Pulmonary artery endothelial cell (primary cell): ENCODE data around the gene ALS2. TPM values are rescaled to one million over a fixed set of nuclear protein-coding genes. Genes with fewer than 3 reads are reported as not detected.

Source experiments
- DNase-seq: peaks from one replicate; pipeline ENCODE4 v3.0.0-alpha.2; 2011; ENCODE audit warnings: low read depth, low spot score
- total RNA-seq: library from RNA; depleted of rRNA; stranded (reverse); fragments of >200 nt; gene quantifications from 2 replicates; pipeline ENCODE4 v1.2.3, GENCODE V29; 2014

Gene ALS2
- total RNA-seq, 1 donor from 2014 or later = 36.1 TPM

DNA sequence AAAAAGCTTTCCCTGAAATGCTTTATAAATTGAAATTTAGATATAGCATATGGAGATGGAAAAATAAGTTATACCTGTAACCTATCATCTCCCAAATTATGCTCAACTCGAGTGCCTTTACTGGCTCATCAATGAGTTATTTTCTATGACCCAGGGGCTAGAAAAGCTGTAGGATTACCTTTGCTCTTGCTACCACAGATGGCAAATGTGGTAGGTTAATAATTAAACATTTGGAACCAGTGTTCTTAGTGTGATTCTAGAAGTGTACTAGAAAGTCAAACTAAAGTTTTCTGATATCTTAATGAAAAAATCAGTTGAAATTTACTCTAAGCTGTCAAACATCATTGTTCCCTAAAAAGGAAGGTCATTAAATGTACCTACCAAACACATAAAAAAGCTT, 22.5 kb downstream of the ALS2 start:
- no peak for DNase-seq

DNA sequence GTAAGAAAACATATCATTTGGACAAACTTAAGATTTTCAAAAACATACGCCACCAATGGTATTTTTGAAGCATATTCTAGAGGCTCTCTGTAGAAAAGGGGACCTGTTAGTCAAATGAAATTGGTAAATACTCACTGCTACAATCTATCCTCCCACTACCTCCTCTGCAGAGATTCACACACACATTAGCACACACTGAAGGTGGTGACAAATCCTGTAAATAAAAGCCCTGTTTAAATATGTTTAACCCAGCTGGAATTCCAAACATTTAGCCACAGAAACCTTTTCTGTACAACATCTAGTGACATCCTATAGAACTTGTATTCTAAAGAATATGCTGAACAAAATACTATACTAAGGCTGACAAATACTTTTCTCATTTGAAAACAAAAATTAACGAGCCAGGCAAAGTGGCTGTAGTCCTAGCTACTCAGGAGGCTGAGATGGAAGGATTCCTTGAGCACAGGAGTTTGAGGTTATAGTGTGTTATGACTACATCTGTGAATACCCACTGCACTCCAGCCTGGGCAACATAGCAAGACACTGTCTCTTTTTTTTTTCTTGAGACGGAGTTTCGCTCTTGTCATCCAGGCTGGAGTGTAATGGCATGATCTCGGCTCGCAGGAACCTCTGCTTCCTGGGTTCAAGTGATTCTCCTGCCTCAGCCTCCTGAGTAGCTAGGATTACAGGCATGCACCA, 25.9 kb downstream of the ALS2 start:
- DNase-seq = no peak

DNA sequence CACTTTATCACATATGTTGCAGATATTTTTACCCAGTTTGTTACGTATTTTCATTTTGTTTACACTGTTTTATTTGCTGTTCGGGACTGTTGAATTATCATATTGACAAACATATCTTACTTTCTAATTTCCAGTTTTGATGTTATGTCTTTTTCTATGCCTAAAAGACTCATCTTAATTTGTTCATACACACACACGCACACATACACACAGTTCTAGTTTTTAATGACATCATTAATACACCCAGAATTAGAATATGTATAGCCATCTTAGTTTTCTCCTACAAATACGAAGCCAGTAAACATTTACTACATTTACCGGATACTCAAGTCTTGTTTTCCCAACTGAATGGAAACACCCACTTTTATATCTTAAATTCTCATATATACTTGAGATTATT, 29.2 kb downstream of the ALS2 start:
- DNase-seq = no peak

DNA sequence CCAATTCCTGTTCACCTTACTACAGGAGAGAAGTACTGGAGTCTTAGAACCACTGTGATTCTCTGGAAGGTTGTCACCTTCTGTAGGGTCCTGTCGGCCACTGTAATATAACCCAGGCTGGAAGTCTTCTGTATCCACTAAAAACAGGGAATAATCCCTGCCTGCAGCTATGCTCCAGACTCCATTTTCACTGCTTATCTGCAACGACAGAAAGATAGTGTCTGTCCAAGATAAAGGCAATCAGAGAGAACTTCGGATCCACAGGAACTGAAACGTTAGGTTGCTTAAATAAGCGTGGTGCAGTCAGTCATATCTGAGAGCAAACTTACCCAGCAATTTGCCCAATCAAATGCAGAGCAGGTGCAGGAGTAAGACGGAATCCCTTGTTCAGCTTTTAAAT, 34.2 kb downstream of the ALS2 start:
- DNase-seq = no peak

DNA sequence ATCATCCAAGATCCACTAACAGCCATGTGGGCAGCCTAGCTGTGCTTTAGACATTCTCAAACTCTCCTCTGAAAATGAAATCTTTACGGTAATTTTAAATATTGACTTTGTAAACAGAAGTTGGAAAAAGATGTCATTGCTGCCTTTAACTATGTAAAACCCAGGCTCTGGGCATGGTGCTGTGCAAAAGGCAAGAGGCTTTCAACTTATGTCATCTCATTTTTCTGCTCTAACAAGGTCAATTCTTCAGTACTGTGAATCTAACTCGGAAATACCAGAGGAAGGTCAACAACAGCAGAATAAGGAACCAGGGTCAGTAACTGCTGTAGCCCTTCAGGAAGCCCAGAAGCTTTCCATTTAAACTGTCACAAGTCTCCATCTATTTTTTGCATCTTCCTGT, 45.2 kb downstream of the ALS2 start:
- peak; percentile 56 for DNase-seq

DNA sequence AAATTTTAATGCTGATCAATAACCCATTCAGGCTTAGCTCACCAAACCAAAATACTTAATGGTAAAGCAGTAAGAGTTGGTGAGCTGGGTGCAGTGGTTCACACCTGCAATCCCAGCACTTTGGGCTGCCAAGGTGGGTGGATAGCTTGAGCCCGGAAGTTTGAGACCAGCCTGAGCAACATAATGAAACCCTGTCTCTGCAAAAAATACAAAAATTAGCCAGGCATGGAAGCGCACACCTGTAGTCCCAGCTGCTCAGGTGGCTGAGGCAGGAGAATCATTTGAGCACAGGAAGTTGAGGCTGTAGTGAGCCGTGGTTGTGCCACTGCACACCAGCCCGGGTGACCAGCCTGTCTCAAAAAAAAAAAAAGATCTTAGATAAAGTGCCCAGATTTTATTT, 46.6 kb downstream of the ALS2 start:
- no peak for DNase-seq

DNA sequence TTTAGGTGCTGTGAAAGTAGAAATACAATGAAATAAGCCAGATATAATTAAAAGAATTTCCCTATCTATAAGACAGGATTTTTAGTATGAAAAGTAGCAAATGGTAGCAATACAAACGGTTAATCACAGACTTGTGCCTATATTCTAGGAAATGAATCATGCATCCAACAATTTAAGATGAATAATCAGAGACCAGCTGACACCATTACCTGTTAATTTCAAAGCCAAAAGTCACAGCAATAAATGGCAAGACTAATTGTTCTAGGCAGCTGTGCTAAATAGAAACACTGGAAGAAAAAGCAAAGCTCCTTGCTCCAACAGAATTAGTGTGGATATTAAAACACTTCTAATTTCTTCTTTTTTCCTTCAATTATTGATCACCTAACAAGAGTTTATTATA, 47.2 kb downstream of the ALS2 start:
- DNase-seq = peak; percentile 33

DNA sequence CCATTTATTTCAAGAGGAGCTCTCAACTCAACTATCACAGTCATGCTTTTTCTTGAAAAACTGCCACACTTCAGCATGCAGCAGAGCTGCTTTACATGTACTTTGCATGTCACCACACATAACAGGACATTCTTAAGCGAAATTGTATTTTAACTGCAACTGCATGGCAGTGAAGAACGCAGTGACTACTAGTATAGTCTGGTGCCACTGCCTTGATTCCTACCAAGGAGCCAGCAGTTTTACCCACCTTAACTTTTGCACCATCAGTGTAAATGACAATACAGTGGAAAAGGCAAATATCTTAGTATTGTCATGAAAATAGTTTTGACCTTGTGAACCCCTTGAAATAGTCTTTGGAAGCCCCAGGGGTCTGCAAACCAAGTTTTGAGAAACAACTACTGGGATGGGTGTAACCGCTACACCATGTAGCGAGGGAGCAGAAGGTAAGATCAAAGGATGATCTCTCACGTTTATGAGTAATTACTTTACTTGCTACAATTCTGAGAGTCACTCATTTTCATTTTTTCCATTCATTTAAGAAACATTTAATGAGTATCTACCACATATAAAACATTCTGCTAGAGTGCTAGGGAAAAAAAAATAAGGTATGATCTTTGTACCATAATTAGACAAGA, 50.0 kb downstream of the ALS2 start:
- DNase-seq = no peak

DNA sequence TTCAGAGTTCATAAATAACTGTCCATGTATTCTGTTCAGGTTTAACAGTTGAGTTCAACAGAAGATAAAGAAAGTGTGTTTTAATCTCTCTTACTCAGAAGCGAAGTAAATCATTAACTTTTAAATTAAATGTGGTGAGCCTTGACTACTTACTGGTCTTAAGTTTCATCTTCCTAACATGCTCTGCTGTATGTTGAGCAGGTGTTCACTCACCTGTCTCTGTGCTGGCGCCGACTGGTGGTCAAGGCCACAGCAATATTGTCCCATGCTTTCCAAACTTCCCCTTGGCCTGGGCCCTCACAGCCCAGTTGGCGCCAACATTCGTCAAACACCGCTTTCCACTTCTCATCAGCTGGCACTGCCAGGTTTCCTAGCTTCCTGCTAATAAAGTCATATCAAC, 65.3 kb downstream of the ALS2 start:
- DNase-seq = no peak

DNA sequence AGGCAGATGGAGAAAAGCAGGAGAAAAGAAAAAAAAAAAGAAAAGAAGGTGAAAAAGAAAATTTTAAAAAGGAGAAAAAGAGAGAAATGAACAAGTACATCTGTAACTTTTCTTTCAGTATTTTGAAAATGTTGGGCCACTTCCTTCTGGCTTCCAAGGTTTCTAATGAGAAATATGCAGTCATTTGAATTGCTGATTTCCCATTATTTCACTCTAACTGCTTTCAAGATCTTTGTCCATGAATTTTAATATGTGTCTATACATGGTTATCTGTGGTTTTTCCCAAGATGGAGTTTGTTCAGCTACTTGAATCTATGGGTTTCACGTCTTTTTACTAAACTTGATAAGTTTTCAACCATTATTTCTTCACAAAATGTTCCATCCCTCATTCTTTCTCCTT, 68.0 kb downstream of the ALS2 start:
- DNase-seq = no peak

DNA sequence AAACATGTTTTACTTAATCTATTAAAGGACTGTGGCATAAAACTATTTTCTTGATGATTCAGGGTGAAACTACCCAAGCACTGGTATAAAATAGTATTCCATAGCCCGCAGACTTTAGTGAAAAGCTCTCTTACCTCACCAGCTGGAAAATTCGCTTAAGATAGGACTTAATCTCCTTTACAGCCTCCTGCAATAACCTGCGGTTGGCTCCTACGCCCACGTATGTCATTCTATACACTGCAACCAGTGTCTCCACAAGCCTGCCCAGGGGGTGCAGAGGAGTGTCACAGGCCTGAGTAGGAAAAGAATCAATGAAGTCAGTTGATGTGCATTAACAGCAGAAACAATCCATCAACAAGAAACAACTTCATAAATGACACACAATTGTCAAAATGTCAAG, 71.0 kb downstream of the ALS2 start:
- no peak for DNase-seq

DNA sequence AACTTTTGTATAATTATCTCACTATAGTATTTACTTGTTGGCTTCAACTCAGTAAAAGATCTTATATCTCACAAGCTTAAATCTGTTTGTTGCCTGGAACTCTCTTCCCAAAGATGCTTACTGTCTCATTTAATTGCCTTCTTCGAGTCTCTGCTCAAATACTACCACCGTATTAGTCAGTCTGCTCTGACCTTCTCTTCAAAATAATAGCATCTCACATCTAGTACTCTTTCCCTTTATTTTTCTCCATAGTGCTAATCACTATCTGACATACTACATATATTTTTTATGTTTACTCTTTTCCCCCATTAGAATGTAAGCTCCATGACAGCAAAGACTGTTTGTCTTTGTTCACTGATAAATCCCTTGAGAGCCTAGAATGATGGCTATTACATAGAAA, 71.7 kb downstream of the ALS2 start:
- DNase-seq = no peak

DNA sequence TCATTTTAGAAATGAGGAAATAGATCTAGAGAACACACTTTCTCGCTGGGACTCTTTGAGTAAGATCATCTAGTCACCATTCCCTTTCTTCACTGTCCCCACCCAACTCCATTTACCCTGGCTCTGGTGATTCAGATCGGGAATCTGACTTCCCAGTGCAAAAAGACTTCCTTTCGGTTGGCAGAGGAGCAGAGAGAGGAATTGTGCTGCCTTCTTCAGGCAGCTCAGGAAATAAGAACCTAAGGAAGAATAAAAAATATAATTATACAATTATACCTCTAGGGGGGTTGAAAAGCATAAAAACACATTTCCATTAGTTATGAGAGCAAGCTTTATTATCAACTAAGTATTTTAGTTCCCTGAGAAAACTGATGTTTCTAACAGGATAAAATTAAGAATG, 73.0 kb downstream of the ALS2 start:
- DNase-seq = no peak

DNA sequence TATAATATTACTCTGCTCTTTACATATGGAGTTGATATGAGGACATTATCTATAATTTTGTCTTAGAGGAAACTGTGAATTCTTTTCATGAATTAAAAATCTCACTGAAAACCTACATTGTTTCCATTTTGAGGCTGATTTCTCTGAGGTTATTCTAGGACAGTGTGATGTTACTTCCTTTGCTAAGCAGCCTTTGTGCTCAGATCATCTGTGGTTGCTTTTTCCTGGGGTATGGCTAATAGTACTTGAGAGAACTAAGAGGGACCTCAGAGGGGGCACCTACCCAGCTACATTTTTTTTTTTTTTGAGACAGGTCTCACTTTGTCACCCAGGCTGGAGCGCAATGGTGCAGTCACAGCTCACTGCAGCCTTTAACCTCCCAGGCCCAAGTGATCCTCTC, 73.6 kb downstream of the ALS2 start:
- no peak for DNase-seq

DNA sequence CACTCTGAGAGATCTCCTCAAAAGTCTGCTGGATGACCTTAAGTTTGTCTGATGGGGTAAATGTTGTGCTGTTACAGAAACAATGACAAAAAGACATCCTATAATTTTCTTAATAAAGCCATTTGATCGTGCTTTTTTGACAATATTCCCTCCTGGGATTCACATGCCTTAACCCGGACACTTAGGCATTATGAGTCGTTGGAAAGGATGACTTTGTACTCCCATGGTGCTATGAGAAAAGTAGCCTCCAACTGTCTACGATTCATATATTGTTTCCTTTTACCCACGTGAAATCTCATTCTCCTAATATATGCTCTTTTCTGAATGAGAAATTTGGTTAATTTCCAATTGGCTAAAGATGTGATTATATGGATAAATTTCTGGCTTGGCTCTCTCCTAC, 76.2 kb downstream of the ALS2 start:
- no peak for DNase-seq

DNA sequence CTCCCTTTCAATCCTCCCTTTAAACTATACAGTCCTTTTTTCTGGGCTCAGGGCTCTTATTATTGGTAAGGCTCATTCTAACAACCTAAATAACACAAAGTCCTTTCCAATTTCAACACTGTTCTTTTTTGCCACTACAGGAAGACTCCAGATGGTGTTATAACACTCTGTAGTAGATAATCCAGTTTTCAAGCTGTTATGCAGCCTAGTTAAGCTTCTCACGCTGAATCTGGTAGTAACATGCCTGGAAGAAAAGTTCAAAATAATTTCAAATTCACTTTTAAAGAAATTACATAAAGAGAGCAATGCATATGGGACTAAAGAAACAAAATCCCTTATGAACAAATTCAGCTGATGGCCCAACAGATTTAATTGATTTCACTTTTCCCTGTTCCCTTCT, 79.1 kb downstream of the ALS2 start:
- no peak for DNase-seq

DNA sequence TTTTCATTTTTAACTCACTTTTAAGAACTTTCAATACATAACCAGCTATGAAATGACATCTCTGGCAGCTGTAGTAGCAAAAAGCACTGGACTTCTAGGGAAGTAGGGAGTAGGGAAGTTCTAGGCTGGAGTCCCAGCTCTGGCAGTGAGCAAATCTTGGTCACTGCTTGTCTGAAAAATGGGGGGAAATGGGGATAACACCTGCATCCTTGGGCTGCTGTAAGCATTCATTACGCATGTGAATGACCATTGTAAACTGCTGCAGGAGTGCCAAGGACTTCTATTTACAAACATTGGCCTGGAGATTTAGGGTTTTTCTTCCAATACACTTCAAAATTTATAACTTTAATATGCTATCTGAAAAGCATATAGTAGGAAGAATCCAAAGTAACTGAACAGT, 81.3 kb downstream of the ALS2 start:
- no peak for DNase-seq

DNA sequence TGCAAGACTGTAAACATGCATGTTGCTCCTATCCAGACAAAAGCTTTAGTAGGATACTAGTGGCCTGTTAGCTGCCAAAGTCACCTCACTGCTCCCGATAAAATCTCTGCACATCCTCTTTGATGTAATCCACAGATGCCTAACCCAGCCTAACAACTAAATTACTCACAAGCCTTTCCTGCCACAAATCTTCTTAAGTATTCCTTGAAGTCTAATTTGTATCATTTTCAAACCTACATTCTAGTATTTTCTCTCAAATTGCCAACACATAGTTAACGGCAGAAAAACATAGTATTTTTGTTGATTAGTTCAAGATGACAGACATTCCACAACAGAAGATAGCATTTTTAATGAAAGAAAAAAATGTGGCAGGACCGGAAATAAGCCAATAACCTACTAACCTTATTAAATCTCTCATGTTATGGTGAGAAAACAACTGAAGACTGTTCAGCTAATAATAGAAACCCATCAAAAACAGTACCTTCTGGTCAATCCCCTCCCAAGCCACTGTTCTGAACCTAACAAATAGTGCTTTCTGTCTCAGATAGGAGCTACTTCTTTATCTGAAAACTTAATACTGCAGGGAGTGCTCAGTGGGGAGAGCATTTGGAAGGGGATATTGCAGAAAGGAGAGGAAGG, 82.0 kb downstream of the ALS2 start, which contains the start of gene MPP4:
TSS of gene MPP4 (minus strand) at position 57 of the 639 bp plus-strand sequence. CDS start 4,690 bp downstream, outside the sequence.
- no peak for DNase-seq

DNA sequence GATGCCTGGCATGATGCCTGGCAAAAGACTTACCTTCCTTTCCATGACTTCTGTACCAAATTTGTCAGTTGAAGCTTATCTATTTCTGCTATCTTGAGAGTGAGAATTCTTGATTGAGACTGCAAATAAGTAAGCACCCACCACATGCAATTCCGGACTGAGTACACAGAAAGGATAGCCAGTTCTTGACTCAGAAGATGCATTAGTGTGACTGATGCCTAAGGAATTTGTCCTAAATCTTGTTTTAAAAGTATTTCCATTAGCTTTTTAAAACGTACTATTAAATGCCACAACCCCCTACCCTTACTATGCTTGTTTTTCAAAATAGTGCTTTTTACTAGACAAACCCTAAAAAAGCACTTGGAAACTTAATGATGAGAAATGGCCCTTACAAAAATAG, 82.8 kb downstream of the ALS2 start:
- DNase-seq = peak; percentile 66

DNA sequence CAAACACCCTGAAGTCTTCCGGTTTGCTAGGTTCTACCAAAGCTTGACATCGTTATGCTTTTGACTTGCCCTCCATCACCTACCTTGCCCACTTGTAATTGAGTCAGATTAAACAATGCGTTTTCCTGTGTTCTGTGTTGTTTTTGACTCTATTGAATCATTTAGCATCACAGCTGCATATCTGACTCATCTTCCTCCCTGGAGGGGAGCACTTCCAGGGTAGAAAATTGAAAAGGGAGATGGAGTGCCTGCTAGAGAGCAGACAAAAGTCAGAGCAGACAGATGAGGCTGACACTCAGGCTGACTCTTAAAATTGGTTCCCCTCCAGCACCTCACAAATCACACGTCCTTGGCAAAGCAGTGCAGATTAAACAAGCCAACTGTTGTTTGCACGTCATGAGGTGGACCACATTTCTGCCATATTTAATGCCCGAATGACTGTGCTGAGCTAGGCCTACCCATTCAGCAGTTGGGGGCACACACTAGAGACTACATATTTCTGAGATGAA, 84.5 kb downstream of the ALS2 start:
- peak; percentile 86 for DNase-seq

DNA sequence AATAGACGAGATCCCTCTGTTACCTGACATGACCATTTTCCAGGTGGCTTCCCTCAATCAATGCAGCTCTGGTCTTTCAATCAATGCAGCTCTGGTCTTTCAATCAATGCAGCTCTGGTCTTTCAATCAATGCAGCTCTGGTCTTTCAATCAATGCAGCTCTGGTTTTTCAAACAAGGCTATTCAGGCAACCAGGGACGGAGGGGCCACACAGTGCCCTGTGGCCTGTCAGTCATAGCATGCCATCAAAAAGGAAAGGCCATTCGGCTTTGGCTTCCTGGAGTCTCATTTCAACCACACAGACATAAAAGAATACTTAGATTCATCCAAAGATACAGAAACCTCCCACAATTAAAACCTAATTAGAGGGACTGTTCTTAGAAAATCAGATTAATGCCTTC, 95.6 kb downstream of the ALS2 start:
- DNase-seq = no peak

DNA sequence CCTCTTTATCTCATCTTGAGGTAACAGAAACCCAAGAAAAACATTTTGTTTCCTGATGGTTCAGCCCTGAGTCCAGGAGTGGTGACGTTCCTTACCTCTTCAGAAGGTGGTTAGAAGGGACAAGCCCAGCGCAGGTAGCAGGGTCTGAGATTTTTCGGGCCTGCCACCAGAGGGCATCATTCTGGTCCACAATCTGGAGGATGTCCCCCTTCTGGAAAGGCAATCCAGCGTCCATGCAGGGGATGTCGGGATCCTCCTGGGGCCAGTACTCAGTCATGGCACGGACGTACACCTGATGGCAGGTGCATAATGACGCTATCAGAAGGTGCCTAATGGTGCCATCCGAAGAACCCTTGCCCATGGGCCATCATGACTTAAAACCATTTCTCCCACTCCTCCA, 100.0 kb downstream of the ALS2 start:
- DNase-seq = no peak

DNA sequence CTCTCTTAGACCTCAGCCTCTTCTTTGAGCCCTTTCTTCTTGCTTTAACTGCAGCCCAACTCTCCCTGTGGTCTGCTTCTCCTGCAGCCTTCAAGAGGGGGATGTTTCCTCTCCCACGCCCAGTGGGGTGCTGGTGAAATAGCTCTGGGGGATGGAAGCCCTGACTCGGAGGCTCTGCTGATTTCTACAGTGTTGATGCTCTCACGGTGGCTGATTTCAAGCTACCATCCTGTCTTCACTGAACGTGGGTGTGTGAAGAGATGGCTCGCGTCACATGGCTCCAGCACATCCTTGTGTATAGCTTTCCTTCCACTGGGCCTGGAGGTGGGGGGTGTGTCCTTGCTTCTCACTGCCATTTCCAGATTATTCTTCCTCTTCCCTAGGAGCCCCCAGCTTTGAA, 102.3 kb downstream of the ALS2 start:
- no peak for DNase-seq
